Testis (tissue), 3 donors: ENCODE data around the gene FOXI1. TPM values are rescaled to one million over a fixed set of nuclear protein-coding genes. Genes with fewer than 3 reads are reported as not detected.

Experiments
- DNase-seq: peaks from one replicate; pipeline ENCODE4 v3.0.0-alpha.2; 2019
- H3K27ac ChIP-seq, 2 donors: fragments of 200-600 bp; sonication (generic); one replicate each; pipeline ENCODE4 v1.5.1; 2019
- H3K27me3 ChIP-seq: fragments of 200-600 bp; sonication (generic); one replicate; pipeline ENCODE4 v1.5.1; 2019
- H3K36me3 ChIP-seq: fragments of 200-600 bp; sonication (generic); one replicate; pipeline ENCODE4 v1.5.1; 2017; ENCODE audit warnings: low read depth; ENCODE audit errors: missing control alignments
- H3K4me1 ChIP-seq: fragments of 200-600 bp; sonication (generic); one replicate; pipeline ENCODE4 v1.5.1; 2019
- H3K4me3 ChIP-seq, 2 donors: fragments of 200-600 bp; sonication (generic); one replicate each; pipeline ENCODE4 v1.5.1; 2017 to 2019
- H3K9me3 ChIP-seq: fragments of 200-600 bp; sonication (generic); one replicate; pipeline ENCODE4 v1.5.1; 2017
- CTCF ChIP-seq, 3 experiments: fragments of 450-650 bp in 2 of 3; fragments of 200-600 bp in 1 of 3; sonication (generic) in 1 of 3; IDR thresholded peaks; one replicate each; pipeline ENCODE4 v1.5.1; 2016 to 2019; ENCODE audit warnings: antibody characterized with exemption in 3 of 3, mild to moderate bottlenecking in 2 of 3, moderate library complexity in 1 of 3
- POLR2A ChIP-seq: fragments of 450-650 bp; IDR thresholded peaks from one replicate; pipeline ENCODE4 v1.6.1; 2017; ENCODE audit warnings: antibody characterized with exemption, mild to moderate bottlenecking, moderate library complexity
- WGBS, 2 donors: methylation state at CpG; one replicate each; pipeline ENCODE4 v1.1.5; 2018; 5-methylcytosine and 5-hydroxymethylcytosine counted together
- intact Hi-C: fragments of 100-400 bp; cut with DNase I; formaldehyde crosslinking; loops from one replicate; pipeline ENCODE4 v1.15.1; 2023; ENCODE audit warnings: low total_unique reads
- polyA plus RNA-seq: library from polyadenylated mRNA; stranded (reverse); fragments of 350-450 nt; fragmentation: Illumina TruSeq; extraction: RNeasy Lipid Tissue Mini Kit (QIAGEN cat#74804); gene quantifications from one replicate; pipeline ENCODE4 v1.2.3, GENCODE V29; 2014; ENCODE audit warnings: low read depth, low replicate concordance; ENCODE audit not compliant: insufficient read depth
- total RNA-seq, 2 donors: library from RNA; depleted of rRNA; stranded (reverse); fragments of >200 nt; gene quantifications; one replicate each; pipeline ENCODE4 v1.2.3, GENCODE V29; 2016

The FOXI1 gene
- total and polyA plus RNA-seq, 3 donors from 2014 or later: 0.19 to 0.26 TPM; not detected in 1

GRCh38 chr5:170147753-170148264 is 42.1 kb downstream of the FOXI1 start:
- Histone ChIP-seq H3K4me3 (no peak overlapping the region), H3K27ac (no peak overlapping the region), H3K4me1 (peaks cover 6% of the 10 kb centered on the region), H3K36me3 (no peaks in the 10 kb centered on the region), H3K27me3 (no peaks in the 10 kb centered on the region), H3K9me3 (no peaks in the 10 kb centered on the region)
- intact Hi-C loops: no loop called here
- TF ChIP-seq CTCF (IDR thresholded peaks at IDR 0.05) (no peak), POLR2A (no peak)
- DNase-seq: no peak
- 76 to 78% methylated on average over 4 of the region's 4 CpGs for WGBS, 2 donors

- H3K36me3 ChIP-seq: no peaks in the 10 kb centered on the region
- H3K27me3 ChIP-seq: no peaks in the 10 kb centered on the region
- 57 to 58% methylated on average over 12 of the region's 12 CpGs for WGBS, 2 donors
- peaks cover 6% of the 10 kb centered on the region for H3K4me1 ChIP-seq
- no peak for TF ChIP-seq POLR2A
- TF ChIP-seq CTCF (IDR thresholded peaks at IDR 0.05): no peak
- no peak overlapping the region for H3K4me3 ChIP-seq
- intact Hi-C loops: no loop called here
- H3K27ac ChIP-seq: no peak overlapping the region
- no peaks in the 10 kb centered on the region for H3K9me3 ChIP-seq
- DNase-seq: no peak
Measured at GRCh38 chr5:170148430-170149205, 42.9 kb downstream of the FOXI1 start.

- DNase-seq: no peak
- 86 to 93% methylated on average over 7 of the region's 7 CpGs for WGBS, 2 donors
- Histone ChIP-seq H3K36me3 (no peaks in the 10 kb centered on the region), H3K9me3 (no peaks in the 10 kb centered on the region), H3K27ac (no peak overlapping the region), H3K4me1 (peaks cover 6% of the 10 kb centered on the region), H3K27me3 (no peaks in the 10 kb centered on the region), H3K4me3 (no peak overlapping the region)
- TF ChIP-seq POLR2A (no peak), CTCF (IDR thresholded peaks at IDR 0.05) (no peak)
- intact Hi-C loops: no loop called here
Measured at GRCh38 chr5:170149206-170149515, 43.5 kb downstream of the FOXI1 start.

GRCh38 chr5:170150713-170151096 is 45.0 kb downstream of the FOXI1 start:
- intact Hi-C loops: no loop called here
- no peaks in the 10 kb centered on the region for H3K27me3 ChIP-seq
- no peak overlapping the region for H3K4me3 ChIP-seq
- WGBS, 2 donors: 70 to 72% methylated on average over 5 of the region's 5 CpGs
- DNase-seq: no peak
- TF ChIP-seq CTCF (IDR thresholded peaks at IDR 0.05) (no peak), POLR2A (no peak)
- no peak overlapping the region for H3K27ac ChIP-seq
- no peaks in the 10 kb centered on the region for H3K9me3 ChIP-seq
- H3K4me1 ChIP-seq: peaks cover 6% of the 10 kb centered on the region
- no peaks in the 10 kb centered on the region for H3K36me3 ChIP-seq
